Esophagus squamous epithelium (tissue), 4 donors: ENCODE results near the gene FGF5.
"Not testable (repeated sequence)": the region's sequence is repeated elsewhere in the genome, so short reads cannot be mapped to it uniquely, and the experiment has no call there.

Source experiments
- POLR2A ChIP-seq, 4 donors: fragments of 450-650 bp; IDR thresholded peaks; one replicate each; pipeline ENCODE4 v1.6.1; 2017; ENCODE audit warnings: antibody characterized with exemption in 4 of 4, mild to moderate bottlenecking in 4 of 4, moderate library complexity in 3 of 4
- TF ChIP-seq, protein P1 (sequence below), 6 experiments: fragments of 450-650 bp in 4 of 6; fragments of 200-600 bp in 2 of 6; sonication (generic) in 2 of 6; IDR thresholded peaks; one replicate each; pipeline ENCODE4 v1.5.1; 2016 to 2019; ENCODE audit warnings: antibody characterized with exemption in 6 of 6, mild to moderate bottlenecking in 4 of 6, moderate library complexity in 4 of 6

DNA sequence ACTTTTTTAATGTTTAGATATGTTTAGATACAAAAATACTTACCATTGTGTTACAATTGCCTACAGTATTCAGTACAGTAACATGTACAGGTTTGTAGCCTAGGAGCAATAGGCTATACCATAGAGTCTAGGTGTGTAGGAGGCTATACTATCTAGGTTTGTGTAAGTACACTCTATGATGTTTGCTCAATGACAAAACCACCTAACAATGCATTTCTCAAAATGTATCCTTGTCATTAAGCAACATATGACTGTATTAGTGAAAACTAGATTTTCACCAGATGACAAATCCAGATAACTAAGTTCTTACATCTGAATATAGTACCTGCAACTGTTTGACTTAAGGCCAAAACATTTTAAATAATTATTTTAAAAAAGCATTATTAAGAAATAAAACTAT, 49.4 kb downstream of the FGF5 start:
- TF ChIP-seq, protein P1, sequence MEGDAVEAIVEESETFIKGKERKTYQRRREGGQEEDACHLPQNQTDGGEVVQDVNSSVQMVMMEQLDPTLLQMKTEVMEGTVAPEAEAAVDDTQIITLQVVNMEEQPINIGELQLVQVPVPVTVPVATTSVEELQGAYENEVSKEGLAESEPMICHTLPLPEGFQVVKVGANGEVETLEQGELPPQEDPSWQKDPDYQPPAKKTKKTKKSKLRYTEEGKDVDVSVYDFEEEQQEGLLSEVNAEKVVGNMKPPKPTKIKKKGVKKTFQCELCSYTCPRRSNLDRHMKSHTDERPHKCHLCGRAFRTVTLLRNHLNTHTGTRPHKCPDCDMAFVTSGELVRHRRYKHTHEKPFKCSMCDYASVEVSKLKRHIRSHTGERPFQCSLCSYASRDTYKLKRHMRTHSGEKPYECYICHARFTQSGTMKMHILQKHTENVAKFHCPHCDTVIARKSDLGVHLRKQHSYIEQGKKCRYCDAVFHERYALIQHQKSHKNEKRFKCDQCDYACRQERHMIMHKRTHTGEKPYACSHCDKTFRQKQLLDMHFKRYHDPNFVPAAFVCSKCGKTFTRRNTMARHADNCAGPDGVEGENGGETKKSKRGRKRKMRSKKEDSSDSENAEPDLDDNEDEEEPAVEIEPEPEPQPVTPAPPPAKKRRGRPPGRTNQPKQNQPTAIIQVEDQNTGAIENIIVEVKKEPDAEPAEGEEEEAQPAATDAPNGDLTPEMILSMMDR (IDR thresholded peaks at IDR 0.05) = not testable (repeated sequence)
- TF ChIP-seq POLR2A (IDR thresholded peaks at IDR 0.05) = not testable (repeated sequence)
